HG03521 (cell line): Measurements from ENCODE around the gene SBF2.

Source experiments
- ATAC-seq: cut with Tn5 transposase; IDR thresholded peaks from one replicate; pipeline ENCODE4 v1.9.1; 2021; ENCODE audit warnings: mild to moderate bottlenecking, moderate library complexity; ENCODE audit not compliant: unreplicated experiment

Gene SBF2

GRCh38 chr11:9736365-9736764 is 557.7 kb downstream of the SBF2 start:
- ATAC-seq = no peak

DNA sequence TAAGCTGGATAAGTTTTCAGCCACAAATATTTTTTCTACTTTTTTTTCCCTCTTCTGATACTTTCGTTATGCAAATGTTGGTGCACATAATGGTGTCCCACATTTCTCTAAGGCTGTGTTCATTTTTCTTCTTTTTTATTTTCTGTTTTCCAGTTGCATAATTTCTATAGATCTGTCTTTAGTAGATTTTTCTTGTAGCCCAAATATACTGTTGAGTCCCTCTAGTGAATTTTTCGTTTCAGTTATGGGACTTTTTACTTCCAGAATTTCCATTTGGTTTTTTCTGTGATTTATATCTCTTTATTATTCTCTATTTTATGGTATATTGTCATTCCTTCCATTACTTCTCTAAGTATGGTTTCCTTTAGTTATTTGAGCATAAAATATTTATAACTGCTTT is 558.1 kb downstream of the SBF2 start:
- no peak for ATAC-seq

- ATAC-seq = no peak
These were observed 558.8 kb downstream of the SBF2 start for GRCh38 chr11:9735236-9735635.

- ATAC-seq = no peak
These were observed 560.8 kb downstream of the SBF2 start for GRCh38 chr11:9733212-9733611.

DNA sequence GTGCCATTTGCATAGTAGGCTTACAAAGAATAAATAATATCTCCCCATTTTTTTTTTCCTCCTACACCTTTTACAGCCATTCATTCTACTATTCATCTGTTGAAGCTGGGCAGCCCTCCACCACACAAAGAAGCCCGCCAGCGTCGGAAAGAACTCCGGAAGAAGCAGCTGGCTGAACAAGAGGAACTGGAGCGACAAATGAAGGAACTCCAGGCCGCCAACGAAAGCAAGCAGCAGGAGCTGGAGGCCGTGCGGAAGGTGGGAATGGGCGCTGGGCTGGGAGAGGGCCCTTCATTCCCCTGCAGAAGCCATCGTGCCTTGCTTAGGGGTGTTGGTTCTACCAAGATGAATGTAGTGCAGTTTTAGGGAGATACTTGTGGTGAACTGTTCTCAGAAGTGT is 561.6 kb downstream of the SBF2 start:
- no peak for ATAC-seq

DNA sequence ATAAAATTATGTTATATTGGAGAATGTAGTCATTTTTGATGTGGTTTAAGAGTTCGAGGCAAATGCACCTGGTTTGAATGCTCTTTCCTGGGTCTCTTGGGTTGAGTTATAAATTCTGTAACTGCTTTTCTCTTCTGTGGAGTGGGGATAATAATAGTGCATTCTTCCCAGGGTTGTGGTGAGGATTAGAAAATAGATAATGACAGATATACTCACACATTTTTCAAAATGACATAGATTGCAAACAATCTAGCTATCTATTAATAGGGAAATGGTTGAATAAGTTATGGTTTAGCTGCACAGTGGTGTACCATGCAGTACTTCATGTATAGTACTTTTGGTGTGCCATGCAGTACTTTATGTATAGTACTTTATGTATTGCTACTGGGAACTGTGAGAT is 562.8 kb downstream of the SBF2 start:
- ATAC-seq = no peak
